ENCODE results near the gene IL36G.

Gene IL36G

DNA sequence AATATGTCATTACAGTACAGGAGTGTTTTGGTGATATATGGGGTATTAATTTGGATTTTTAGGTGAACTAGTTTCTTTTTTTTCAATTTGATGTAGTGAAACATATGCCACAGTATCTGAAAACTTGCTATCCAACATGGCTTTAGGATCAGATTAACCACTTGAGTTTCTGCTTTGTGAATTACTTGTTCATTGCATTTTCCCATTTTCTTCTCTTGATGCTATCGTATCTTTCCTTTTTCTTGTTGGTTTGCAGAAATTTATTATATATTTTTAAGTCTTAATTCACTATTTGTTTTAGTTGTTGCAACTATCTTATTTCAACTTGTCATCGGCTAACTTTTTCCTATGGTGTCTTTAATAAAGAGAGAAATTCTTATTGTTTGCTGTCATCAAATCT lies 36.3 kb downstream of the IL36G start:
- WGBS, 2 experiments: no CpG with 5 or more reads among the region's 2 CpGs
- Histone ChIP-seq H3K9me3 (ENCODE audit: control insufficient read depth, low read length) (no peaks in the 10 kb centered on the region), H3K36me3 (ENCODE audit: control insufficient read depth, insufficient read depth, low read length) (no peaks in the 10 kb centered on the region), H3K4me3 (ENCODE audit: insufficient read depth, low read depth, low read length) (no peak overlapping the region), H3K27ac (ENCODE audit: insufficient read depth, low read depth, low read length, poor library complexity, severe bottlenecking) (no peak overlapping the region), H3K27me3 (ENCODE audit: control insufficient read depth, insufficient read depth, low read length, poor library complexity, severe bottlenecking) (no peaks in the 10 kb centered on the region), H3K4me1 (ENCODE audit: control insufficient read depth, insufficient read depth, low read length) (no peaks in the 10 kb centered on the region)

DNA sequence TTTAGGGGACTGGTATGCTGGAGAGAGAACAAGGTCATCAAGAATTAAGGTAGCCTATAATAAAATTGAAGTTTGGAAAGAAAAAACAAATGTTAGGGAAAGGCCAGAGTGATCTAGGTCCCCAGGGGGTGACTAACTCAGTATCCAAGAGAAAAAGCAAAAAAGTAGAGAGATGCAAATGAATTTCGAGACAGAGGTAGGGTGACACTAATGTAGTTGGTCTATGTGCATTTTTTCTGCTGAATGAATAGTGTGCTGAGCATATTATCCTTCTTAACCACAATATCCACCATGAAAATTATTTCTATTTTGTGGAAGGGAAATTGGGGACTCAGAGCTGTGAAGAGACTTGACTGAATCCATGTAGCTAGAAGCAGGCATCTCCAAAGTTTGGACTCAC lies 37.2 kb downstream of the IL36G start:
- Histone ChIP-seq H3K36me3 (ENCODE audit: control insufficient read depth, insufficient read depth, low read length) (no peaks in the 10 kb centered on the region), H3K27ac (ENCODE audit: insufficient read depth, low read depth, low read length, poor library complexity, severe bottlenecking) (no peak overlapping the region), H3K4me1 (ENCODE audit: control insufficient read depth, insufficient read depth, low read length) (no peaks in the 10 kb centered on the region), H3K4me3 (ENCODE audit: insufficient read depth, low read depth, low read length) (no peak overlapping the region), H3K27me3 (ENCODE audit: control insufficient read depth, insufficient read depth, low read length, poor library complexity, severe bottlenecking) (no peaks in the 10 kb centered on the region), H3K9me3 (ENCODE audit: control insufficient read depth, low read length) (no peaks in the 10 kb centered on the region)
- WGBS, 2 experiments: 71 to 72% methylated on average over 1 of the region's 1 CpG

- 87 to 97% methylated on average over 2 of the region's 2 CpGs for WGBS, 2 experiments
- Histone ChIP-seq H3K27ac (ENCODE audit: insufficient read depth, low read depth, low read length, poor library complexity, severe bottlenecking) (no peak overlapping the region), H3K9me3 (ENCODE audit: control insufficient read depth, low read length) (no peaks in the 10 kb centered on the region), H3K4me3 (ENCODE audit: insufficient read depth, low read depth, low read length) (no peak overlapping the region), H3K36me3 (ENCODE audit: control insufficient read depth, insufficient read depth, low read length) (no peaks in the 10 kb centered on the region), H3K4me1 (ENCODE audit: control insufficient read depth, insufficient read depth, low read length) (no peaks in the 10 kb centered on the region), H3K27me3 (ENCODE audit: control insufficient read depth, insufficient read depth, low read length, poor library complexity, severe bottlenecking) (no peaks in the 10 kb centered on the region)
These were observed 37.8 kb downstream of the IL36G start for GRCh38 chr2:113015655-113016054.

DNA sequence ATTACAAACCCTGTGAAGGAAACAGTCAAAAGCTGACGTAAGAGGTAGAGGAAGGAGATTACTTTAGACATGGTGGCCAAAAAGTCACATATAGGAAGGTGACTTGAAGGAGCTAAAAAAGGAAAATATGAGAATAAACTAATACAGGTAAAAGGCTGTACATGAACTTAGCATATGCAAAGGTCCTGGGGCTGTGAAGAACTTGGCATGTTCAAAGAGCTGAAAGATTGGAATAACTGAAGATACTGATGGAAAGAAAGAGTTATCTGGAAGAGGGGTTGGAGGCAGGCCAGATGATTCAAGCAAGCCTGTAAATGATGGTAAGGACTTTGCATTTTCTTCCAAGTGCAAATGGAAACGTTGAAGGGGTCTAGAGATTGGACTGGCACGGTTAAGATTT lies 40.7 kb downstream of the IL36G start:
- Histone ChIP-seq H3K36me3 (ENCODE audit: control insufficient read depth, insufficient read depth, low read length) (no peaks in the 10 kb centered on the region), H3K27ac (ENCODE audit: insufficient read depth, low read depth, low read length, poor library complexity, severe bottlenecking) (no peak overlapping the region), H3K4me1 (ENCODE audit: control insufficient read depth, insufficient read depth, low read length) (no peaks in the 10 kb centered on the region), H3K4me3 (ENCODE audit: insufficient read depth, low read depth, low read length) (no peak overlapping the region), H3K27me3 (ENCODE audit: control insufficient read depth, insufficient read depth, low read length, poor library complexity, severe bottlenecking) (no peaks in the 10 kb centered on the region), H3K9me3 (ENCODE audit: control insufficient read depth, low read length) (no peaks in the 10 kb centered on the region)
- 77 to 78% methylated on average over 3 of the region's 3 CpGs for WGBS, 2 experiments

GRCh38 chr2:113021312-113021711 lies 43.5 kb downstream of the IL36G start:
- no peaks in the 10 kb centered on the region for H3K27me3 ChIP-seq (ENCODE audit: control insufficient read depth, insufficient read depth, low read length, poor library complexity, severe bottlenecking)

GRCh38 chr2:113024764-113025163 lies 47.0 kb downstream of the IL36G start:
- Histone ChIP-seq H3K36me3 (ENCODE audit: control insufficient read depth, insufficient read depth, low read length) (no peaks in the 10 kb centered on the region), H3K27ac (ENCODE audit: insufficient read depth, low read depth, low read length, poor library complexity, severe bottlenecking) (no peak overlapping the region), H3K27me3 (ENCODE audit: control insufficient read depth, insufficient read depth, low read length, poor library complexity, severe bottlenecking) (no peaks in the 10 kb centered on the region), H3K9me3 (ENCODE audit: control insufficient read depth, low read length) (no peaks in the 10 kb centered on the region), H3K4me1 (ENCODE audit: control insufficient read depth, insufficient read depth, low read length) (no peaks in the 10 kb centered on the region), H3K4me3 (ENCODE audit: insufficient read depth, low read depth, low read length) (no peak overlapping the region)
- 92 to 95% methylated on average over 2 of the region's 2 CpGs for WGBS, 2 experiments

More at GRCh38 chr2:113021312-113021711, 43.5 kb downstream of the IL36G start:
- H3K36me3 ChIP-seq (ENCODE audit: control insufficient read depth, insufficient read depth, low read length): no peaks in the 10 kb centered on the region
- no peaks in the 10 kb centered on the region for H3K4me1 ChIP-seq (ENCODE audit: control insufficient read depth, insufficient read depth, low read length)
- H3K9me3 ChIP-seq (ENCODE audit: control insufficient read depth, low read length): no peaks in the 10 kb centered on the region
- no peak overlapping the region for H3K27ac ChIP-seq (ENCODE audit: insufficient read depth, low read depth, low read length, poor library complexity, severe bottlenecking)
- no peak overlapping the region for H3K4me3 ChIP-seq (ENCODE audit: insufficient read depth, low read depth, low read length)
- 71% methylated on average over 4 of the region's 4 CpGs for WGBS, 2 experiments

GRCh38 chr2:113025737-113026136 lies 47.9 kb downstream of the IL36G start:
- Histone ChIP-seq H3K36me3 (ENCODE audit: control insufficient read depth, insufficient read depth, low read length) (no peaks in the 10 kb centered on the region), H3K27ac (ENCODE audit: insufficient read depth, low read depth, low read length, poor library complexity, severe bottlenecking) (no peak overlapping the region), H3K4me1 (ENCODE audit: control insufficient read depth, insufficient read depth, low read length) (no peaks in the 10 kb centered on the region), H3K9me3 (ENCODE audit: control insufficient read depth, low read length) (no peaks in the 10 kb centered on the region), H3K27me3 (ENCODE audit: control insufficient read depth, insufficient read depth, low read length, poor library complexity, severe bottlenecking) (no peaks in the 10 kb centered on the region), H3K4me3 (ENCODE audit: insufficient read depth, low read depth, low read length) (no peak overlapping the region)
- 61 to 62% methylated on average over 2 of the region's 2 CpGs for WGBS, 2 experiments

DNA sequence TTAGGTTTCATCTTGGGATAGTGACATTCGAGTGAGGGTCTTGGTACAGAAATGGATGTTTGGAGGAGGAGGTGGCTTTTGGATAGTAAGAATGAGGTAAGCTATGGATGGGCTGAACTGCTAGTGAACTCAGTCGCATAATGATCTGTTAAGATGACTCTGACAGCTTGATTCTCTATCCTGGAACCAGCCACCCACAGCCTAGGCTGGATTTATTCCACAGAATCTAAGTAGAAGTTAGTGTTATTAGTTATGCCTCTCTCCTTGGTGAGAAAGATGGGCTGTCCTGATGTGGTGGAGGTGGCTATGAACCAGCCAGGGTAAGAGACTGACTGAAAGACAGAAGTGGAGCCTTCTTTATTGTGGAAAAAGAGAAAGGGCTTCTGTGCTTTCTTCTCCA lies 49.9 kb downstream of the IL36G start:
- Histone ChIP-seq H3K27me3 (ENCODE audit: control insufficient read depth, insufficient read depth, low read length, poor library complexity, severe bottlenecking) (no peaks in the 10 kb centered on the region), H3K4me1 (ENCODE audit: control insufficient read depth, insufficient read depth, low read length) (no peaks in the 10 kb centered on the region), H3K4me3 (ENCODE audit: insufficient read depth, low read depth, low read length) (no peak overlapping the region), H3K9me3 (ENCODE audit: control insufficient read depth, low read length) (no peaks in the 10 kb centered on the region), H3K36me3 (ENCODE audit: control insufficient read depth, insufficient read depth, low read length) (no peaks in the 10 kb centered on the region), H3K27ac (ENCODE audit: insufficient read depth, low read depth, low read length, poor library complexity, severe bottlenecking) (no peak overlapping the region)
- 91% methylated on average over 2 of the region's 2 CpGs for WGBS, 2 experiments

DNA sequence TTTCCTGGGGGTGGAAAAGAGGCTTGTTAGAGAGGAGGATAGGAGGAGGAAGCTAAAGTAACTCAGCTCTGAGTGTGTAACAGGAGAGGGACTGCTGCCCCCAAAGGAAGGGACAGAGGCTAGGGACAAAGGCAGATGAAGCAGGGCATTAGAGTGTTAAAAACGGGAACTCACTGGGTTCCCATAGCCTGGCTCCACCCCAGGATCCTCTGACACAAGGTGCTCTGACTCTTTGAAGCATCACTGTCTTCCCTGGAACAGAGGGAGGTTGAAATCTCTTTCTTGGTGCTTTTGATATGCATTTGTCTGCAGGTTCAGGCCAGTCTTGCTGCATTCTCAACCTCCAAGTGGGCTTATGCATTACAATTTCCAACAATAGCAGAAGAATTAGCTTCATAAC lies 50.3 kb downstream of the IL36G start:
- 9 to 13% methylated on average over 1 of the region's 1 CpG for WGBS, 2 experiments

DNA sequence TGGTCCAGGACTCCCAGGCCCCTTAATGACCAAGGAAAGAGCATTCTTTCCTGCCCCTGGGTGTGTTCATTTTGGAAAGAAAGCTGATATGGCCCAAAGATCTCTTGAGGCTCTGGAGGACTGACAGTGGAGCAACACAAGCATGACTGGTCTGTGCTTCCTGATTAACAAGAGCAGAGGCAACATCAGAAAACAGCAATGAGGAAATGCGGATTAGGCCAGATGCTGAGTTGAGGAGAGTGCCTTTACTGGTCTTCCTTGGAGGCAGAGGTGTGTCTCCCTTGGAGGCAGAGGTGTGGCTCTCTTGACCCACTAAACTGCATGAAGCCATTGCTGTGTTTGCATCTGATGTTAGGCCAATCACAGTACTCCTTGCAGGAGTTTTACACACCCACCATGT lies 54.9 kb downstream of the IL36G start:
- Histone ChIP-seq H3K27me3 (ENCODE audit: control insufficient read depth, insufficient read depth, low read length, poor library complexity, severe bottlenecking) (no peaks in the 10 kb centered on the region), H3K4me1 (ENCODE audit: control insufficient read depth, insufficient read depth, low read length) (no peaks in the 10 kb centered on the region), H3K36me3 (ENCODE audit: control insufficient read depth, insufficient read depth, low read length) (no peaks in the 10 kb centered on the region), H3K9me3 (ENCODE audit: control insufficient read depth, low read length) (no peaks in the 10 kb centered on the region), H3K27ac (ENCODE audit: insufficient read depth, low read depth, low read length, poor library complexity, severe bottlenecking) (no peak overlapping the region), H3K4me3 (ENCODE audit: insufficient read depth, low read depth, low read length) (no peak overlapping the region)
- WGBS, 2 experiments: 90 to 91% methylated on average over 1 of the region's 1 CpG

More for the DNA sequence above, 50.3 kb downstream of the IL36G start:
- Histone ChIP-seq H3K36me3 (ENCODE audit: control insufficient read depth, insufficient read depth, low read length) (no peaks in the 10 kb centered on the region), H3K27ac (ENCODE audit: insufficient read depth, low read depth, low read length, poor library complexity, severe bottlenecking) (no peak overlapping the region), H3K9me3 (ENCODE audit: control insufficient read depth, low read length) (no peaks in the 10 kb centered on the region), H3K4me3 (ENCODE audit: insufficient read depth, low read depth, low read length) (no peak overlapping the region), H3K4me1 (ENCODE audit: control insufficient read depth, insufficient read depth, low read length) (no peaks in the 10 kb centered on the region), H3K27me3 (ENCODE audit: control insufficient read depth, insufficient read depth, low read length, poor library complexity, severe bottlenecking) (no peaks in the 10 kb centered on the region)

GRCh38 chr2:113034016-113034415 lies 56.2 kb downstream of the IL36G start:
- no peak overlapping the region for H3K4me3 ChIP-seq (ENCODE audit: insufficient read depth, low read depth, low read length)
- WGBS, 2 experiments: 80 to 85% methylated on average over 3 of the region's 3 CpGs
- H3K4me1 ChIP-seq (ENCODE audit: control insufficient read depth, insufficient read depth, low read length): no peaks in the 10 kb centered on the region
- no peaks in the 10 kb centered on the region for H3K9me3 ChIP-seq (ENCODE audit: control insufficient read depth, low read length)
- H3K27ac ChIP-seq (ENCODE audit: insufficient read depth, low read depth, low read length, poor library complexity, severe bottlenecking): no peak overlapping the region
- H3K27me3 ChIP-seq (ENCODE audit: control insufficient read depth, insufficient read depth, low read length, poor library complexity, severe bottlenecking): no peaks in the 10 kb centered on the region
- H3K36me3 ChIP-seq (ENCODE audit: control insufficient read depth, insufficient read depth, low read length): no peaks in the 10 kb centered on the region
